PC-9 (cell line): ENCODE measurements around the gene NUDT17. TPM values are rescaled to one million over a fixed set of nuclear protein-coding genes. Genes with fewer than 3 reads are reported as not detected.

ENCODE experiments used
- BruUV-seq: library from RNA; stranded (reverse); fragments of 400-500 nt; replicated peaks from 2 replicates; lab custom pipeline; 2021; lab: Mats Ljungman, UMichigan
- CTCF ChIA-PET: fragments of 300-600 bp; sonication (Branson Sonifier 250); formaldehyde crosslinking; loops from one replicate; lab custom pipeline; 2022; ENCODE audit warnings: antibody characterized with exemption; lab: Charles Lee
- POLR2A ChIA-PET: fragments of 300-600 bp; sonication (Branson Sonifier 250); formaldehyde crosslinking; loops from one replicate; lab custom pipeline; 2022; ENCODE audit warnings: antibody characterized with exemption; ENCODE audit not compliant: unreplicated experiment; lab: Charles Lee
- DNase-seq, 2 experiments: peaks; one replicate each; pipeline versions ENCODE4 v3.0.0 to v3.0.0-alpha.2; 2015 to 2022; ENCODE audit warnings: mixed read lengths in 1 of 2
- H2AFZ ChIP-seq: fragments of 200-600 bp; sonication (generic); 2 replicates; pipeline ENCODE4 v1.8.1; 2017; ENCODE audit warnings: antibody characterized with exemption
- H3F3A ChIP-seq: fragments of 200-600 bp; sonication (generic); 2 replicates; pipeline ENCODE4 v1.8.1; 2017; ENCODE audit warnings: antibody characterized with exemption, mild to moderate bottlenecking, low read depth; ENCODE audit not compliant: insufficient read depth
- H3K27ac ChIP-seq: fragments of 200-600 bp; sonication (generic); 2 replicates; pipeline ENCODE4 v1.6.1; 2016; ENCODE audit warnings: mixed run types
- H3K27me3 ChIP-seq: fragments of 200-600 bp; sonication (generic); 2 replicates; pipeline ENCODE4 v1.6.1; 2016; ENCODE audit warnings: low read depth, mixed run types; ENCODE audit not compliant: insufficient read depth
- H3K36me3 ChIP-seq: fragments of 200-600 bp; sonication (generic); 2 replicates; pipeline ENCODE4 v1.6.1; 2016; ENCODE audit warnings: low read depth, mixed run types
- H3K4me1 ChIP-seq: fragments of 200-600 bp; sonication (generic); replicated peaks from 2 replicates; pipeline ENCODE4 v1.6.1; 2016; ENCODE audit warnings: mixed run types; ENCODE audit not compliant: insufficient read depth
- H3K4me2 ChIP-seq: fragments of 200-600 bp; sonication (generic); 2 replicates; pipeline ENCODE4 v1.6.1; 2017; ENCODE audit warnings: mixed run types
- H3K4me3 ChIP-seq: fragments of 200-600 bp; sonication (generic); 2 replicates; pipeline ENCODE4 v1.6.1; 2016; ENCODE audit warnings: mixed run types
- H3K79me2 ChIP-seq: fragments of 200-600 bp; sonication (generic); 2 replicates; pipeline ENCODE4 v1.6.1; 2017; ENCODE audit warnings: low read depth, mixed run types
- H3K9me2 ChIP-seq: fragments of 200-600 bp; sonication (generic); 2 replicates; pipeline ENCODE4 v1.8.1; 2017; ENCODE audit warnings: mild to moderate bottlenecking; ENCODE audit not compliant: insufficient read depth
- H3K9me3 ChIP-seq: fragments of 200-600 bp; sonication (generic); 2 replicates; pipeline ENCODE4 v1.8.1; 2016; ENCODE audit warnings: low read depth; ENCODE audit not compliant: insufficient read depth
- H4K20me1 ChIP-seq: fragments of 200-600 bp; sonication (generic); 2 replicates; pipeline ENCODE4 v1.8.1; 2017; ENCODE audit not compliant: insufficient read depth
- EZH2 ChIP-seq: fragments of 200-600 bp; sonication (generic); IDR thresholded peaks from 2 replicates; pipeline ENCODE4 v1.8.0; 2017; ENCODE audit warnings: antibody characterized with exemption, low read depth
- intact Hi-C: fragments of 100-400 bp; cut with micrococcal nuclease; formaldehyde crosslinking; loops from one replicate; pipeline ENCODE4 v1.10.0; 2022; ENCODE audit not compliant: unreplicated experiment
- total RNA-seq: library from RNA; stranded (reverse); gene quantifications from 2 replicates; pipeline ENCODE4 v1.2.3, GENCODE V29; 2021
- TF ChIP-seq, protein P1 (sequence below): fragments of 200-600 bp; sonication (generic); conservative IDR thresholded peaks from 2 replicates; pipeline ENCODE4 v1.6.1; 2017; ENCODE audit warnings: mixed run types, antibody characterized with exemption, mild to moderate bottlenecking, moderate library complexity

NUDT17 gene
- total RNA-seq, 1 experiment from 2014 or later = 1.0 TPM

DNA sequence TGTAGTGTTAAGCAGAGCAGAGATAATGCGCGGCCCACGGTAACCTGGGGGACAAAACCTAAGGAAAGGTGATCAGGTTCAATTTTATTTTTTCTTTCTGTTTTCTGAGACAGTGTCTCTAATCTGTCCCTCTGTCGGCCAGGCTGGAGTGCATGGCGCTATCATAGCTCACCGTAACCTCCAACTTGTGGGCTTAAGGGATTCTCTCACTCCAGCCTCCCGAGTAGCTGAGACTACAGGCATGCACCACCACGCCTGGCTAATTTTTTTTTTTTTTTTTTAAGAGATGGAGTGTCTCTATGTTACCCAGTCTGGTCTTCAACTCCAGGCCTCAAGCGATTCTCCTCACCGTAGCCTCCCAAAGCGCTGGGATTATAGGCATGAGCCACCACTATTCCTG, 41.0 kb downstream of the NUDT17 start:
- no peaks in the 10 kb centered on the region for H4K20me1 ChIP-seq
- peaks cover 37% of the 10 kb centered on the region for H3K4me1 ChIP-seq
- peak overlapping the region; percentile 89 for H3K4me2 ChIP-seq
- TF ChIP-seq, protein P1, sequence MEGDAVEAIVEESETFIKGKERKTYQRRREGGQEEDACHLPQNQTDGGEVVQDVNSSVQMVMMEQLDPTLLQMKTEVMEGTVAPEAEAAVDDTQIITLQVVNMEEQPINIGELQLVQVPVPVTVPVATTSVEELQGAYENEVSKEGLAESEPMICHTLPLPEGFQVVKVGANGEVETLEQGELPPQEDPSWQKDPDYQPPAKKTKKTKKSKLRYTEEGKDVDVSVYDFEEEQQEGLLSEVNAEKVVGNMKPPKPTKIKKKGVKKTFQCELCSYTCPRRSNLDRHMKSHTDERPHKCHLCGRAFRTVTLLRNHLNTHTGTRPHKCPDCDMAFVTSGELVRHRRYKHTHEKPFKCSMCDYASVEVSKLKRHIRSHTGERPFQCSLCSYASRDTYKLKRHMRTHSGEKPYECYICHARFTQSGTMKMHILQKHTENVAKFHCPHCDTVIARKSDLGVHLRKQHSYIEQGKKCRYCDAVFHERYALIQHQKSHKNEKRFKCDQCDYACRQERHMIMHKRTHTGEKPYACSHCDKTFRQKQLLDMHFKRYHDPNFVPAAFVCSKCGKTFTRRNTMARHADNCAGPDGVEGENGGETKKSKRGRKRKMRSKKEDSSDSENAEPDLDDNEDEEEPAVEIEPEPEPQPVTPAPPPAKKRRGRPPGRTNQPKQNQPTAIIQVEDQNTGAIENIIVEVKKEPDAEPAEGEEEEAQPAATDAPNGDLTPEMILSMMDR = no peak
- no peak for TF ChIP-seq EZH2
- H3K36me3 ChIP-seq = no peaks in the 10 kb centered on the region
- no peaks in the 10 kb centered on the region for H3K9me3 ChIP-seq
- POLR2A ChIA-PET = no interaction called here
- no TSS peak for BruUV-seq
- no peak overlapping the region for H2AFZ ChIP-seq
- CTCF ChIA-PET = no interaction called here
- intact Hi-C loops = no loop called here
- H3F3A ChIP-seq = peaks cover 19% of the 10 kb centered on the region
- H3K4me3 ChIP-seq = peak overlapping the region; percentile 58; the same call in 1 of the 2 replicates
- no peaks in the 10 kb centered on the region for H3K79me2 ChIP-seq
- no peak overlapping the region for H3K27ac ChIP-seq
- H3K9me2 ChIP-seq = no peaks in the 10 kb centered on the region
- no peak for DNase-seq
- H3K27me3 ChIP-seq = no peaks in the 10 kb centered on the region

DNA sequence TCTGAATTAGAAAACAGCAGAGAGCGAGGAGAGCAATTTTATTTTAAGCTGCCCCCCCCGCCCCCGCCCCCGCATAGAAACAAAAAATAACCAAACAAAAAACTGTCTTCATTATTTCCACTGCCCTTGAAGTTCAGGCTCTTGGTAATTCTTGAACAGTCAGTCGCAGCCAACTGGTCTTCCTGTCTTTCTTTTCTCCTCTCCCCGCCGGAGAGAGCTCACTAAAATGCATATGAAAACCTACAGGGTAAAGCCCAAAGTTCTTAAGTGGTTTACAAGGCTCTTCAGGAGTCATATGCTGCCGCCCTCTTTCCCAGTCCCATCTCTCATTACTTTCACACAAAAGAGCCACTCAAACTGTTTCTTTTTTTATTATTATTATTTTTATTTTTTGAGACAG, 41.4 kb downstream of the NUDT17 start:
- POLR2A ChIA-PET = no interaction called here
- no peaks in the 10 kb centered on the region for H3K27me3 ChIP-seq

DNA sequence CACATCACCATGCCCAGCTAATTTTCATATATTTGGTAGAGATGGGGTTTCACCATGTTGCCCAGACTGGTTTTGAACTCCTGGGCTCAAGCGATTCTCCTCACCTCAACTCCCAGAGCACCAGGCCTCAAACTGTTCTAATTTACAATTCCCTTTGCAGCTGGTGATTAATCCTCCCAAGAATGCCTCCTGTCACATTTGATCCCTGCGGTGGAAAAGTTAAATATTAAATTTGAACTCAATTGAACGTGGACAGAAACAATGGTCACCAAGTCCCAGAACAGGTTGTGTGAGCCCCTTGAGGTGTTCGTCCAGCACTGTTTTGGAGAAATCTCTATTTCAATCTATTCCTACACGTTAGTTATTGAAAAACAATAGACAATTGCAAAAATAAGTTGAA, 42.2 kb downstream of the NUDT17 start:
- no peaks in the 10 kb centered on the region for H3K79me2 ChIP-seq
- H3K4me1 ChIP-seq = peaks cover 46% of the 10 kb centered on the region
- no TSS peak for BruUV-seq
- ChIA-PET POLR2A (no interaction called here), CTCF (no interaction called here)
- no peaks in the 10 kb centered on the region for H3K36me3 ChIP-seq
- H4K20me1 ChIP-seq = no peaks in the 10 kb centered on the region
- intact Hi-C loops = no loop called here
- no peaks in the 10 kb centered on the region for H3K27me3 ChIP-seq
- H3K4me2 ChIP-seq = peak overlapping the region; percentile 40
- TF ChIP-seq, protein P1 = no peak
- TF ChIP-seq EZH2 = no peak
- no peak overlapping the region for H3K27ac ChIP-seq
- H3K4me3 ChIP-seq = no peak overlapping the region
- no peaks in the 10 kb centered on the region for H3K9me3 ChIP-seq
- H3F3A ChIP-seq = peaks cover 28% of the 10 kb centered on the region
- H2AFZ ChIP-seq = no peak overlapping the region
- H3K9me2 ChIP-seq = no peaks in the 10 kb centered on the region
- peak; percentile 28 to 80 for DNase-seq

More for the DNA sequence above, 41.4 kb downstream of the NUDT17 start:
- Histone ChIP-seq H3K4me2 (no peak overlapping the region), H4K20me1 (no peaks in the 10 kb centered on the region), H3K79me2 (no peaks in the 10 kb centered on the region), H3K4me3 (no peak overlapping the region), H3K9me2 (no peaks in the 10 kb centered on the region), H3K4me1 (peaks cover 41% of the 10 kb centered on the region), H3K27ac (no peak overlapping the region), H3K36me3 (no peaks in the 10 kb centered on the region), H2AFZ (no peak overlapping the region), H3K9me3 (no peaks in the 10 kb centered on the region), H3F3A (peaks cover 23% of the 10 kb centered on the region)
- CTCF ChIA-PET = no interaction called here
- no peak for TF ChIP-seq EZH2
- TF ChIP-seq, protein P1 = no peak
- intact Hi-C loops = no loop called here
- BruUV-seq = no TSS peak
- DNase-seq = no peak
